Measurements from ENCODE around the gene TAC4.

DNA sequence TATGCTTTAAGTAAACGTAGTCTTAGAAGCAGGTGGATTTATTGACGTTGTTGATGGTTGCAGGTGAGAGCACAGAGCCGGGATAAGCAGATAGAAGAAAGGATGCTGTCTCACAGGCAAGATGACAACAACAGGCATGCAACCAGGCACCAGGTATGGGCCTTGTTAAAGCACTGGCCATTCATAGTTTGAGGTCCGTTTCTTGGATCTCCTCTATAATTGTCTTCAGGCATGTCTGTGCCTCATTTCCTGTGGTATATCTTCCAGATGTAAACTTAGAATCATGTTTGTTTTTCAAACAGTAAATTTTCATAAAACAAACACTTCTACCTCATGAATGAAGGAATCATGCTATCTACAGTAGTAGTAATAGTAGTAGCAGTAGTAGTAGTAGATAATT is 38.8 kb downstream of the TAC4 start:
- no peak for TF ChIP-seq POLR2A (IDR thresholded peaks at IDR 0.05)
- TF ChIP-seq, protein P1, sequence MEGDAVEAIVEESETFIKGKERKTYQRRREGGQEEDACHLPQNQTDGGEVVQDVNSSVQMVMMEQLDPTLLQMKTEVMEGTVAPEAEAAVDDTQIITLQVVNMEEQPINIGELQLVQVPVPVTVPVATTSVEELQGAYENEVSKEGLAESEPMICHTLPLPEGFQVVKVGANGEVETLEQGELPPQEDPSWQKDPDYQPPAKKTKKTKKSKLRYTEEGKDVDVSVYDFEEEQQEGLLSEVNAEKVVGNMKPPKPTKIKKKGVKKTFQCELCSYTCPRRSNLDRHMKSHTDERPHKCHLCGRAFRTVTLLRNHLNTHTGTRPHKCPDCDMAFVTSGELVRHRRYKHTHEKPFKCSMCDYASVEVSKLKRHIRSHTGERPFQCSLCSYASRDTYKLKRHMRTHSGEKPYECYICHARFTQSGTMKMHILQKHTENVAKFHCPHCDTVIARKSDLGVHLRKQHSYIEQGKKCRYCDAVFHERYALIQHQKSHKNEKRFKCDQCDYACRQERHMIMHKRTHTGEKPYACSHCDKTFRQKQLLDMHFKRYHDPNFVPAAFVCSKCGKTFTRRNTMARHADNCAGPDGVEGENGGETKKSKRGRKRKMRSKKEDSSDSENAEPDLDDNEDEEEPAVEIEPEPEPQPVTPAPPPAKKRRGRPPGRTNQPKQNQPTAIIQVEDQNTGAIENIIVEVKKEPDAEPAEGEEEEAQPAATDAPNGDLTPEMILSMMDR (IDR thresholded peaks at IDR 0.05) = no peak

Measured in esophagus squamous epithelium (tissue), 4 donors.